Testis (tissue), 2 donors: Measurements from ENCODE around the gene MAP3K7.

Experiments used
- POLR2A ChIP-seq: fragments of 450-650 bp; IDR thresholded peaks from one replicate; pipeline ENCODE4 v1.6.1; 2017; ENCODE audit warnings: antibody characterized with exemption, mild to moderate bottlenecking, moderate library complexity
- TF ChIP-seq, protein P1 (sequence below), 3 experiments: fragments of 450-650 bp in 2 of 3; fragments of 200-600 bp in 1 of 3; sonication (generic) in 1 of 3; IDR thresholded peaks; one replicate each; pipeline ENCODE4 v1.5.1; 2016 to 2019; ENCODE audit warnings: antibody characterized with exemption in 3 of 3, mild to moderate bottlenecking in 2 of 3, moderate library complexity in 1 of 3

DNA sequence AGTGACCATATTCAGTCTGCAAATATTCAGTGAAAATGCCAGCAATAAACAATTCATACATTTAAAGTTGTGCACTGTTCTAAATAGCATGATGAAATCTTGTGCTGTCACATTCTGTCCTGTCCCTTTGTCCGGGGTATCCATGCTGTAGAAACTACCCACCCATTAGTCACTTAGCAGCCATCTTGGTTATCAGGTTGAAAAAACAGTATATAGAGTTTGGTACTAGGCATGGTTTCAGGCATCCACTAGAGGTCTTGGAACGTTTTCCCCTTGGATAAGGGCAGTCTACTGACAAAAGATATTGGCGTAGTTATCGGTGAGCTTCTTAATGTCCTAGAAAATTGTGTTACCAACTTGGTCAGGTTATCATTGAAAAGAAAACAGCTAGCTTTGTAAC, 12.3 kb upstream of the MAP3K7 start:
- TF ChIP-seq, protein P1, sequence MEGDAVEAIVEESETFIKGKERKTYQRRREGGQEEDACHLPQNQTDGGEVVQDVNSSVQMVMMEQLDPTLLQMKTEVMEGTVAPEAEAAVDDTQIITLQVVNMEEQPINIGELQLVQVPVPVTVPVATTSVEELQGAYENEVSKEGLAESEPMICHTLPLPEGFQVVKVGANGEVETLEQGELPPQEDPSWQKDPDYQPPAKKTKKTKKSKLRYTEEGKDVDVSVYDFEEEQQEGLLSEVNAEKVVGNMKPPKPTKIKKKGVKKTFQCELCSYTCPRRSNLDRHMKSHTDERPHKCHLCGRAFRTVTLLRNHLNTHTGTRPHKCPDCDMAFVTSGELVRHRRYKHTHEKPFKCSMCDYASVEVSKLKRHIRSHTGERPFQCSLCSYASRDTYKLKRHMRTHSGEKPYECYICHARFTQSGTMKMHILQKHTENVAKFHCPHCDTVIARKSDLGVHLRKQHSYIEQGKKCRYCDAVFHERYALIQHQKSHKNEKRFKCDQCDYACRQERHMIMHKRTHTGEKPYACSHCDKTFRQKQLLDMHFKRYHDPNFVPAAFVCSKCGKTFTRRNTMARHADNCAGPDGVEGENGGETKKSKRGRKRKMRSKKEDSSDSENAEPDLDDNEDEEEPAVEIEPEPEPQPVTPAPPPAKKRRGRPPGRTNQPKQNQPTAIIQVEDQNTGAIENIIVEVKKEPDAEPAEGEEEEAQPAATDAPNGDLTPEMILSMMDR (IDR thresholded peaks at IDR 0.05) = no peak
- no peak for TF ChIP-seq POLR2A
